Camera-type eye (tissue), 1 donor: Measurements from ENCODE around the gene SMC6. TPM values are rescaled to one million over a fixed set of nuclear protein-coding genes. Genes with fewer than 3 reads are reported as not detected.

ENCODE experiments used
- total RNA-seq: library from RNA; depleted of rRNA; stranded (reverse); fragments of >200 nt; gene quantifications from one replicate; pipeline ENCODE4 v1.2.3, GENCODE V29; 2014

The SMC6 gene, protein sequence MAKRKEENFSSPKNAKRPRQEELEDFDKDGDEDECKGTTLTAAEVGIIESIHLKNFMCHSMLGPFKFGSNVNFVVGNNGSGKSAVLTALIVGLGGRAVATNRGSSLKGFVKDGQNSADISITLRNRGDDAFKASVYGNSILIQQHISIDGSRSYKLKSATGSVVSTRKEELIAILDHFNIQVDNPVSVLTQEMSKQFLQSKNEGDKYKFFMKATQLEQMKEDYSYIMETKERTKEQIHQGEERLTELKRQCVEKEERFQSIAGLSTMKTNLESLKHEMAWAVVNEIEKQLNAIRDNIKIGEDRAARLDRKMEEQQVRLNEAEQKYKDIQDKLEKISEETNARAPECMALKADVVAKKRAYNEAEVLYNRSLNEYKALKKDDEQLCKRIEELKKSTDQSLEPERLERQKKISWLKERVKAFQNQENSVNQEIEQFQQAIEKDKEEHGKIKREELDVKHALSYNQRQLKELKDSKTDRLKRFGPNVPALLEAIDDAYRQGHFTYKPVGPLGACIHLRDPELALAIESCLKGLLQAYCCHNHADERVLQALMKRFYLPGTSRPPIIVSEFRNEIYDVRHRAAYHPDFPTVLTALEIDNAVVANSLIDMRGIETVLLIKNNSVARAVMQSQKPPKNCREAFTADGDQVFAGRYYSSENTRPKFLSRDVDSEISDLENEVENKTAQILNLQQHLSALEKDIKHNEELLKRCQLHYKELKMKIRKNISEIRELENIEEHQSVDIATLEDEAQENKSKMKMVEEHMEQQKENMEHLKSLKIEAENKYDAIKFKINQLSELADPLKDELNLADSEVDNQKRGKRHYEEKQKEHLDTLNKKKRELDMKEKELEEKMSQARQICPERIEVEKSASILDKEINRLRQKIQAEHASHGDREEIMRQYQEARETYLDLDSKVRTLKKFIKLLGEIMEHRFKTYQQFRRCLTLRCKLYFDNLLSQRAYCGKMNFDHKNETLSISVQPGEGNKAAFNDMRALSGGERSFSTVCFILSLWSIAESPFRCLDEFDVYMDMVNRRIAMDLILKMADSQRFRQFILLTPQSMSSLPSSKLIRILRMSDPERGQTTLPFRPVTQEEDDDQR
- 54.1 TPM for total RNA-seq

GRCh38 chr2:17753803-17754663 is at the start of gene SMC6, which contains the start of gene GEN1:
SMC6 (minus strand) TSS chr2:17753810; CDS start chr2:17745946, 7,864 bp downstream.
GEN1 (plus strand) TSS chr2:17754138; CDS start chr2:17759944, 5,806 bp downstream.

Other genes with a start within 250 kb of the SMC6 start
- gene RAD51AP2, start 235.4 kb downstream of the SMC6 start, total RNA-seq = 0.27 TPM
- 12.9 TPM for gene VSNL1, start 213.1 kb downstream of the SMC6 start, total RNA-seq
- 11.9 TPM for gene GEN1, start 328 bp upstream of the SMC6 start, total RNA-seq
- not detected for gene MSGN1, start 62.6 kb upstream of the SMC6 start, total RNA-seq
- 10.9 TPM for gene KCNS3, start 124.9 kb upstream of the SMC6 start, total RNA-seq